Ishikawa (cell line): ENCODE results near the gene DENND1B.

Experiments used
- CEBPB ChIP-seq: IDR thresholded peaks from 2 replicates; pipeline ENCODE4 v1.6.1; 2012
- CREB1 ChIP-seq: IDR thresholded peaks from 2 replicates; pipeline ENCODE4 v1.6.1; 2012; ENCODE audit warnings: low read depth
- EGR1 ChIP-seq: IDR thresholded peaks from 2 replicates; pipeline ENCODE4 v1.6.1; 2012
- EP300 ChIP-seq: IDR thresholded peaks from 2 replicates; pipeline ENCODE4 v1.6.1; 2012; ENCODE audit warnings: borderline replicate concordance
- FOXM1 ChIP-seq: IDR thresholded peaks from 2 replicates; pipeline ENCODE4 v1.6.1; 2012; ENCODE audit warnings: low read depth, borderline replicate concordance
- MAX ChIP-seq: IDR thresholded peaks from 2 replicates; pipeline ENCODE4 v1.6.1; 2012
- NFIC ChIP-seq: IDR thresholded peaks from 2 replicates; pipeline ENCODE4 v1.6.1; 2012
- RAD21 ChIP-seq: IDR thresholded peaks from 2 replicates; pipeline ENCODE4 v1.6.1; 2012; ENCODE audit warnings: low read depth
- REST ChIP-seq: IDR thresholded peaks from 2 replicates; pipeline ENCODE4 v1.6.1; 2012; ENCODE audit warnings: low read depth, mild to moderate bottlenecking
- TAF1 ChIP-seq: IDR thresholded peaks from 2 replicates; pipeline ENCODE4 v1.6.1; 2012; ENCODE audit warnings: low read depth, mild to moderate bottlenecking
- TCF12 ChIP-seq: IDR thresholded peaks from 2 replicates; pipeline ENCODE4 v1.6.1; 2012; ENCODE audit warnings: low read depth
- TEAD4 ChIP-seq: IDR thresholded peaks from 2 replicates; pipeline ENCODE4 v1.6.1; 2012
- USF1 ChIP-seq: IDR thresholded peaks from 2 replicates; pipeline ENCODE4 v1.6.1; 2012
- YY1 ChIP-seq: IDR thresholded peaks from 2 replicates; pipeline ENCODE4 v1.6.1; 2012; ENCODE audit warnings: low read depth
- ZBTB7A ChIP-seq: IDR thresholded peaks from 2 replicates; pipeline ENCODE4 v1.6.1; 2012; ENCODE audit warnings: low read depth

The DENND1B gene

GRCh38 chr1:197604302-197604701 lies 171.0 kb downstream of the DENND1B start:
- TF ChIP-seq YY1 (no peak), TAF1 (no peak), EP300 (no peak), CREB1 (no peak), REST (no peak), MAX (no peak), NFIC (no peak), USF1 (no peak), FOXM1 (no peak), RAD21 (no peak), ZBTB7A (no peak), TCF12 (no peak)

GRCh38 chr1:197600751-197601150 lies 174.5 kb downstream of the DENND1B start:
- no peak for TF ChIP-seq ZBTB7A
- TF ChIP-seq RAD21, result no peak
- TF ChIP-seq REST, result no peak
- no peak for TF ChIP-seq TAF1
- no peak for TF ChIP-seq TCF12
- no peak for TF ChIP-seq USF1

GRCh38 chr1:197599789-197600188 lies 175.5 kb downstream of the DENND1B start:
- no peak for TF ChIP-seq CREB1
- no peak for TF ChIP-seq TEAD4
- TF ChIP-seq USF1, result no peak
- TF ChIP-seq FOXM1, result no peak
- TF ChIP-seq ZBTB7A, result no peak
- no peak for TF ChIP-seq YY1
- TF ChIP-seq REST, result no peak
- no peak for TF ChIP-seq NFIC
- no peak for TF ChIP-seq TCF12
- no peak for TF ChIP-seq TAF1
- TF ChIP-seq CEBPB, result no peak
- TF ChIP-seq MAX, result no peak
- no peak for TF ChIP-seq EGR1
- TF ChIP-seq EP300, result no peak
- no peak for TF ChIP-seq RAD21

- TF ChIP-seq CREB1, result no peak
- TF ChIP-seq TCF12, result no peak
- TF ChIP-seq FOXM1, result no peak
- TF ChIP-seq RAD21, result no peak
- TF ChIP-seq MAX, result no peak
- TF ChIP-seq YY1, result no peak
- no peak for TF ChIP-seq EP300
- TF ChIP-seq NFIC, result no peak
- TF ChIP-seq TEAD4, result no peak
- TF ChIP-seq CEBPB, result no peak
- no peak for TF ChIP-seq TAF1
- TF ChIP-seq EGR1, result no peak
- no peak for TF ChIP-seq USF1
- no peak for TF ChIP-seq REST
- TF ChIP-seq ZBTB7A, result no peak
Observed at GRCh38 chr1:197598935-197599334, 176.3 kb downstream of the DENND1B start.
